K562 (cell line): ENCODE results near the gene SCFD2. TPM values are rescaled to one million over a fixed set of nuclear protein-coding genes. Genes with fewer than 3 reads are reported as not detected.

Experiments
- ATAC-seq: fragments of 200-7000 bp; cut with Tn5 transposase; 3 replicates; pipeline ENCODE4 v1.9.1; 2020; ENCODE audit warnings: moderate library complexity
- BruUV-seq: library from RNA; stranded (reverse); fragments of 400-500 nt; replicated peaks from 2 replicates; lab custom pipeline; 2021; lab: Mats Ljungman, UMichigan
- CTCF ChIA-PET: fragments of 300-600 bp; formaldehyde crosslinking; extraction: SDS; loops from one replicate; lab custom pipeline; 2021; ENCODE audit warnings: low intra/inter-chr PET ratio; lab: Yijun Ruan, JAX
- POLR2A ChIA-PET: fragments of 300-600, 350-650 bp; sonication (Branson Sonifier 250); formaldehyde crosslinking; extraction: SDS; loops from one replicate; lab custom pipeline; 2021; ENCODE audit warnings: antibody characterized with exemption, inconsistent platforms; lab: Yijun Ruan, JAX
- DNase-seq, 4 experiments: peaks; one replicate each; pipeline versions ENCODE4 v3.0.0 to v3.0.0-alpha.2; 2011 to 2018; ENCODE audit warnings: low spot score in 3 of 4, mixed read lengths in 3 of 4; ENCODE audit errors: extremely low read depth in 1 of 4
- FAIRE-seq: peaks from 2 replicates; lab custom pipeline; 2011; peaks lifted over from hg19 to GRCh38; lab: Jason Lieb, UNC
- H2AFZ ChIP-seq: 2 replicates; pipeline ENCODE4 v1.6.0; 2011; ENCODE audit warnings: low read depth, low read length, control low read depth, inconsistent platforms
- H3K27ac ChIP-seq: fragments of 200-600 bp; 3 replicates; pipeline ENCODE4 v1.8.0; 2011; ENCODE audit warnings: low read depth, mild to moderate bottlenecking, control low read depth, inconsistent platforms, low read length, moderate library complexity, mixed read lengths; ENCODE audit errors: extremely low read depth
- H3K27me3 ChIP-seq, 2 experiments: fragments of 300-600 bp in 1 of 2; 2 replicates in 1 of 2; 3 replicates in 1 of 2; pipeline versions ENCODE4 v1.6.0 to v1.8.0; 2011; ENCODE audit warnings: inconsistent platforms in 2 of 2, low read length in 2 of 2, mild to moderate bottlenecking in 1 of 2, mixed read lengths in 1 of 2, moderate library complexity in 1 of 2; ENCODE audit not compliant: control insufficient read depth in 2 of 2, insufficient read depth in 2 of 2
- H3K36me3 ChIP-seq: fragments of 300-600 bp; 3 replicates; pipeline ENCODE4 v1.8.0; 2011; ENCODE audit warnings: mild to moderate bottlenecking, low read length, inconsistent platforms; ENCODE audit not compliant: control insufficient read depth, insufficient read depth
- H3K4me1 ChIP-seq, 2 experiments: fragments of 200-600 bp in 1 of 2; replicated peaks in 1 of 2; 2 replicates in 1 of 2; 3 replicates in 1 of 2; pipeline versions ENCODE4 v1.5.1 to v1.8.0; 2011; ENCODE audit warnings: inconsistent platforms in 2 of 2, low read length in 2 of 2, mild to moderate bottlenecking in 1 of 2, mixed read lengths in 1 of 2, moderate library complexity in 1 of 2; ENCODE audit not compliant: control insufficient read depth in 2 of 2, insufficient read depth in 2 of 2
- H3K4me2 ChIP-seq: 2 replicates; pipeline ENCODE4 v1.6.1; 2011; ENCODE audit warnings: low read length, control low read depth, inconsistent platforms, mixed read lengths; ENCODE audit not compliant: insufficient read depth
- H3K4me3 ChIP-seq: fragments of 200-600 bp; sonication (generic), shearing (Covaris generic); 2 replicates; pipeline ENCODE4 v1.5.1; 2016; ENCODE audit warnings: control low read depth, inconsistent platforms
- H3K79me2 ChIP-seq: fragments of 200-600 bp; 3 replicates; pipeline ENCODE4 v1.8.0; 2011; ENCODE audit warnings: low read length, inconsistent platforms; ENCODE audit not compliant: control insufficient read depth, insufficient read depth
- H3K9ac ChIP-seq, 2 experiments: 2 replicates each; pipeline versions ENCODE4 v1.6.0 to v1.6.1; 2011; ENCODE audit warnings: low read depth in 2 of 2, low read length in 2 of 2, control low read depth in 1 of 2, inconsistent platforms in 1 of 2, mild to moderate bottlenecking in 1 of 2, mixed read lengths in 1 of 2; ENCODE audit not compliant: insufficient read depth in 1 of 2
- H3K9me1 ChIP-seq: one replicate; pipeline ENCODE4 v1.6.0; 2011; ENCODE audit warnings: inconsistent platforms, mild to moderate bottlenecking, low read length, moderate library complexity; ENCODE audit not compliant: control insufficient read depth, insufficient read depth
- H3K9me3 ChIP-seq: replicated peaks from 2 replicates; pipeline ENCODE4 v1.5.1; 2011; ENCODE audit warnings: low read depth, low read length, inconsistent platforms; ENCODE audit not compliant: control insufficient read depth, insufficient read depth
- H4K20me1 ChIP-seq: replicated peaks from 2 replicates; pipeline ENCODE4 v1.6.1; 2011; ENCODE audit warnings: low read length, inconsistent platforms, mixed read lengths; ENCODE audit not compliant: control insufficient read depth, insufficient read depth
- E2F3 ChIP-seq: fragments of 250-450 bp; sonication (Bioruptor Pico); IDR thresholded peaks from 2 replicates; pipeline ENCODE4 v1.4.0; 2020; ENCODE audit warnings: mild to moderate bottlenecking
- ETV5 ChIP-seq: sonication (generic); formaldehyde crosslinking; IDR thresholded peaks from 2 replicates; pipeline ENCODE4 v1.4.0; 2020; ENCODE audit warnings: low read depth, mild to moderate bottlenecking, missing genetic modification reagents
- MXD1 ChIP-seq: fragments of 250-450 bp; sonication (Bioruptor Pico); IDR thresholded peaks from 2 replicates; pipeline ENCODE4 v1.8.0; 2021; ENCODE audit warnings: borderline replicate concordance, mild to moderate bottlenecking, moderate library complexity; ENCODE audit not compliant: poor library complexity, severe bottlenecking
- POU5F1 ChIP-seq: fragments of 150-350 bp; IDR thresholded peaks from 2 replicates; pipeline ENCODE4 v1.6.1; 2014; ENCODE audit warnings: borderline replicate concordance, low read length, low read depth, mild to moderate bottlenecking; ENCODE audit not compliant: partially characterized antibody
- ZBTB8A ChIP-seq: fragments of 450-650 bp; IDR thresholded peaks from 2 replicates; pipeline ENCODE4 v1.6.1; 2018; ENCODE audit warnings: mild to moderate bottlenecking, moderate library complexity; ENCODE audit not compliant: partially characterized antibody
- ZFP30 ChIP-seq: fragments of 250-450 bp; sonication (Bioruptor Pico); IDR thresholded peaks from 2 replicates; pipeline ENCODE4 v1.8.0; 2022; ENCODE audit warnings: moderate library complexity, mild to moderate bottlenecking, inconsistent platforms, borderline replicate concordance
- ZNF165 ChIP-seq: fragments of 250-450 bp; sonication (Bioruptor Pico); IDR thresholded peaks from 2 replicates; pipeline ENCODE4 v1.4.0; 2020; ENCODE audit warnings: borderline replicate concordance
- ZNF24 ChIP-seq: fragments of 450-650 bp; IDR thresholded peaks from 2 replicates; pipeline ENCODE4 v1.6.1; 2016
- WGBS: fragments of 100-300 bp; shearing (Covaris generic); methylation state at CpG from one replicate; pipeline ENCODE4 v1.1.6; 2016; ENCODE audit warnings: low coverage, mixed read lengths; ENCODE audit not compliant: insufficient coverage; ENCODE audit errors: missing lambda C conversion rate; 5-methylcytosine and 5-hydroxymethylcytosine counted together
- in situ Hi-C: fragments of 300-500 bp; cut with MboI; formaldehyde crosslinking; loops from 4 replicates; pipeline ENCODE4 v1.15.0; 2018; ENCODE audit warnings: inconsistent platforms, mixed read lengths
- intact Hi-C: fragments of 100-400 bp; cut with micrococcal nuclease; formaldehyde crosslinking; loops from 2 replicates; pipeline ENCODE4 v1.14.2; 2022
- polyA plus RNA-seq, 8 experiments: library from polyadenylated mRNA; depleted of rRNA in 4 of 8; stranded (reverse) in 5 of 8; unstranded in 3 of 8; fragments of >200 nt; fragmentation: Nextera tagmentation in 2 of 8; fragmentation: Illumina TruSeq in 1 of 8; extraction: Ambion mirVana in 2 of 8; extraction: Trizol in 1 of 8; gene quantifications; 2 replicates each; pipeline versions ENCODE4 v1.2.1 to v1.2.3, GENCODE V29; 2011 to 2014; ENCODE audit warnings: inconsistent platforms in 1 of 8, missing spikeins in 1 of 8
- total RNA-seq, 7 experiments: library from RNA; depleted of rRNA in 6 of 7; stranded (reverse); fragments of >200 nt in 6 of 7; fragmentation: Illumina TruSeq in 2 of 7; extraction: Trizol in 2 of 7; gene quantifications; 2 replicates each; pipeline versions ENCODE4 v1.2.1 to v1.2.3, GENCODE V29; 2011 to 2021; ENCODE audit warnings: low replicate concordance in 1 of 7

Gene SCFD2
- total and polyA plus RNA-seq, 9 of the 15 experiments (the other 6 are each of a cell fraction or from before 2014, with no cell fraction given) = 5.7 to 30.3 (median 22.8) TPM

GRCh38 chr4:52891743-52892142 lies 474.1 kb downstream of the SCFD2 start:
- no peaks in the 10 kb centered on the region for H3K9me3 ChIP-seq
- H3K36me3 ChIP-seq = no peaks in the 10 kb centered on the region
- BruUV-seq = no TSS peak
- no peak overlapping the region for H3K4me3 ChIP-seq
- H3K9me1 ChIP-seq = no peaks in the 10 kb centered on the region
- CTCF ChIA-PET = no interaction called here
- TF ChIP-seq ZBTB8A = no peak
- TF ChIP-seq POU5F1 = no peak
- no peak for TF ChIP-seq MXD1 (CRISPR knock-in tag)
- TF ChIP-seq ETV5 (CRISPR knock-in tag) = no peak
- TF ChIP-seq ZNF24 = no peak
- TF ChIP-seq ZFP30 (CRISPR knock-in tag) = no peak
- no peak for TF ChIP-seq E2F3 (CRISPR knock-in tag)
- no peak for TF ChIP-seq ZNF165 (CRISPR knock-in tag)
- DNase-seq = no peak
- H3K27ac ChIP-seq = no peak overlapping the region
- no peak overlapping the region for H2AFZ ChIP-seq
- no peaks in the 10 kb centered on the region for H3K4me1 ChIP-seq
- H3K4me2 ChIP-seq = no peak overlapping the region
- WGBS = 57% methylated on average over 1 of the region's 1 CpG
- POLR2A ChIA-PET = no interaction called here
- no peaks in the 10 kb centered on the region for H4K20me1 ChIP-seq
- no peaks in the 10 kb centered on the region for H3K79me2 ChIP-seq
- no peaks in the 10 kb centered on the region for H3K27me3 ChIP-seq
- intact Hi-C loops (no loop called here), in situ Hi-C loops (no loop called here)
- ATAC-seq = no peak
- no peak for FAIRE-seq
- no peak overlapping the region for H3K9ac ChIP-seq
